K562 (cell line): Measurements from ENCODE around the gene ZDHHC8. TPM values are rescaled to one million over a fixed set of nuclear protein-coding genes. Genes with fewer than 3 reads are reported as not detected.

Source experiments
- AFF1 ChIP-seq, 2 experiments: fragments of 450-650 bp; IDR thresholded peaks; 2 replicates each; pipeline ENCODE4 v1.6.1; 2018; ENCODE audit warnings: mild to moderate bottlenecking in 2 of 2, low read depth in 1 of 2; ENCODE audit not compliant: partially characterized antibody in 2 of 2
- ATF1 ChIP-seq, 2 experiments: fragments of 450-650 bp in 1 of 2; IDR thresholded peaks; 2 replicates each; pipeline ENCODE4 v1.6.1; 2016; ENCODE audit warnings: missing compliant biosample characterization in 1 of 2, missing genetic modification characterization in 1 of 2
- CHD4 ChIP-seq: fragments of 200-600 bp; sonication (generic); IDR thresholded peaks from 3 replicates; pipeline ENCODE4 v1.6.1; 2012; ENCODE audit warnings: low read depth, mild to moderate bottlenecking, mixed read lengths, low read length, inconsistent platforms; ENCODE audit not compliant: insufficient read depth, insufficient replicate concordance, poor library complexity, severe bottlenecking
- E2F8 ChIP-seq: fragments of 450-650 bp; IDR thresholded peaks from 2 replicates; pipeline ENCODE4 v1.7.1; 2018; ENCODE audit warnings: mild to moderate bottlenecking, low read depth; ENCODE audit not compliant: partially characterized antibody
- GATAD2A ChIP-seq: fragments of 450-650 bp; IDR thresholded peaks from 2 replicates; pipeline ENCODE4 v1.6.1; 2017
- KAT2B ChIP-seq: IDR thresholded peaks from one replicate; pipeline ENCODE4 v1.6.1; 2012; ENCODE audit warnings: low read depth, mild to moderate bottlenecking, control low read depth, inconsistent platforms, low read length, moderate library complexity
- PBX2 ChIP-seq, 2 experiments: IDR thresholded peaks in 1 of 2; conservative IDR thresholded peaks in 1 of 2; 2 replicates each; pipeline ENCODE4 v1.6.1; 2016; ENCODE audit warnings: low read depth in 2 of 2, mild to moderate bottlenecking in 1 of 2, missing compliant biosample characterization in 1 of 2, missing genetic modification characterization in 1 of 2, moderate library complexity in 1 of 2
- POLR3A ChIP-seq: IDR thresholded peaks from 2 replicates; pipeline ENCODE4 v1.6.1; 2011; ENCODE audit warnings: borderline replicate concordance, mild to moderate bottlenecking, moderate library complexity; ENCODE audit not compliant: insufficient read length, insufficient read depth; ENCODE audit errors: extremely low read depth
- SMARCA4 ChIP-seq: fragments of 450-650 bp; IDR thresholded peaks from 2 replicates; pipeline ENCODE4 v1.6.1; 2016
- TFAM ChIP-seq: fragments of 250-450 bp; sonication (Bioruptor Pico); conservative IDR thresholded peaks from 2 replicates; pipeline ENCODE4 v1.5.0; 2021; ENCODE audit warnings: mild to moderate bottlenecking, moderate library complexity
- ZC3H4 ChIP-seq: sonication (generic); formaldehyde crosslinking; IDR thresholded peaks from 2 replicates; pipeline ENCODE4 v1.9.0; 2021; ENCODE audit warnings: missing genetic modification reagents, borderline replicate concordance
- ZNF274 ChIP-seq: IDR thresholded peaks from 2 replicates; pipeline ENCODE4 v1.6.1; 2011; ENCODE audit warnings: low read depth, mild to moderate bottlenecking, low read length, moderate library complexity, borderline replicate concordance
- ZNF639 ChIP-seq, 2 experiments: fragments of 200-800 bp in 1 of 2; sonication (Bioruptor generic) in 1 of 2; sonication (generic) in 1 of 2; formaldehyde crosslinking in 1 of 2; IDR thresholded peaks in 1 of 2; conservative IDR thresholded peaks in 1 of 2; 2 replicates each; pipeline versions ENCODE4 v1.5.0 to v1.6.1; 2016 to 2020; ENCODE audit warnings: missing compliant biosample characterization in 1 of 2, missing genetic modification characterization in 1 of 2, missing genetic modification reagents in 1 of 2
- polyA plus RNA-seq, 8 experiments: library from polyadenylated mRNA; depleted of rRNA in 4 of 8; stranded (reverse) in 5 of 8; unstranded in 3 of 8; fragments of >200 nt; fragmentation: Nextera tagmentation in 2 of 8; fragmentation: Illumina TruSeq in 1 of 8; extraction: Ambion mirVana in 2 of 8; extraction: Trizol in 1 of 8; gene quantifications; 2 replicates each; pipeline versions ENCODE4 v1.2.1 to v1.2.3, GENCODE V29; 2011 to 2014; ENCODE audit warnings: inconsistent platforms in 1 of 8, missing spikeins in 1 of 8
- total RNA-seq, 7 experiments: library from RNA; depleted of rRNA in 6 of 7; stranded (reverse); fragments of >200 nt in 6 of 7; fragmentation: Illumina TruSeq in 2 of 7; extraction: Trizol in 2 of 7; gene quantifications; 2 replicates each; pipeline versions ENCODE4 v1.2.1 to v1.2.3, GENCODE V29; 2011 to 2021; ENCODE audit warnings: low replicate concordance in 1 of 7

Gene ZDHHC8
- total and polyA plus RNA-seq, 9 of the 15 experiments (the other 6 are each of a cell fraction or from before 2014, with no cell fraction given): 0.04 to 109 (median 16.4) TPM

- TF ChIP-seq AFF1 (IDR thresholded peaks at IDR 0.05; ENCODE audit: low read depth in 1 of 2, partially characterized antibody in 2 of 2) (no peak), ZC3H4 (CRISPR knock-in tag) (no peak), E2F8 (no peak), ZNF274 (no peak), ATF1 (CRISPR knock-in tag; IDR thresholded peaks at IDR 0.05) (no peak), ATF1 (tag; IDR thresholded peaks at IDR 0.05) (peak; percentile 91), ZNF639 (CRISPR knock-in tag; conservative IDR thresholded peaks at IDR 0.05 in 1 of 2, IDR thresholded peaks at IDR 0.05 in 1 of 2) (no peak), CHD4 (peak; percentile 51), PBX2 (CRISPR knock-in tag; IDR thresholded peaks at IDR 0.05; ENCODE audit: low read depth) (no peak), PBX2 (tag; conservative IDR thresholded peaks at IDR 0.05; ENCODE audit: low read depth) (no peak), GATAD2A (no peak), POLR3A (no peak), TFAM (CRISPR knock-in tag) (no peak), KAT2B (peak; percentile 17), SMARCA4 (no peak)
Observed at GRCh38 chr22:20084547-20085413, 46.8 kb upstream of the ZDHHC8 start (continued).
